Testis (tissue), 3 donors: ENCODE measurements around the gene CAMKMT. TPM values are rescaled to one million over a fixed set of nuclear protein-coding genes. Genes with fewer than 3 reads are reported as not detected.

ENCODE experiments used
- DNase-seq: peaks from one replicate; pipeline ENCODE4 v3.0.0-alpha.2; 2019
- H3K27ac ChIP-seq, 2 donors: fragments of 200-600 bp; sonication (generic); one replicate each; pipeline ENCODE4 v1.5.1; 2019
- H3K27me3 ChIP-seq: fragments of 200-600 bp; sonication (generic); one replicate; pipeline ENCODE4 v1.5.1; 2019
- H3K36me3 ChIP-seq: fragments of 200-600 bp; sonication (generic); one replicate; pipeline ENCODE4 v1.5.1; 2017; ENCODE audit warnings: low read depth; ENCODE audit errors: missing control alignments
- H3K4me1 ChIP-seq: fragments of 200-600 bp; sonication (generic); one replicate; pipeline ENCODE4 v1.5.1; 2019
- H3K4me3 ChIP-seq, 2 donors: fragments of 200-600 bp; sonication (generic); one replicate each; pipeline ENCODE4 v1.5.1; 2017 to 2019
- H3K9me3 ChIP-seq: fragments of 200-600 bp; sonication (generic); one replicate; pipeline ENCODE4 v1.5.1; 2017
- POLR2A ChIP-seq: fragments of 450-650 bp; IDR thresholded peaks from one replicate; pipeline ENCODE4 v1.6.1; 2017; ENCODE audit warnings: antibody characterized with exemption, mild to moderate bottlenecking, moderate library complexity
- WGBS, 2 donors: methylation state at CpG; one replicate each; pipeline ENCODE4 v1.1.5; 2018; 5-methylcytosine and 5-hydroxymethylcytosine counted together
- intact Hi-C: fragments of 100-400 bp; cut with DNase I; formaldehyde crosslinking; loops from one replicate; pipeline ENCODE4 v1.15.1; 2023; ENCODE audit warnings: low total_unique reads
- polyA plus RNA-seq: library from polyadenylated mRNA; stranded (reverse); fragments of 350-450 nt; fragmentation: Illumina TruSeq; extraction: RNeasy Lipid Tissue Mini Kit (QIAGEN cat#74804); gene quantifications from one replicate; pipeline ENCODE4 v1.2.3, GENCODE V29; 2014; ENCODE audit warnings: low read depth, low replicate concordance; ENCODE audit not compliant: insufficient read depth
- total RNA-seq, 2 donors: library from RNA; depleted of rRNA; stranded (reverse); fragments of >200 nt; gene quantifications; one replicate each; pipeline ENCODE4 v1.2.3, GENCODE V29; 2016
- TF ChIP-seq, protein P1 (sequence below), 3 experiments: fragments of 450-650 bp in 2 of 3; fragments of 200-600 bp in 1 of 3; sonication (generic) in 1 of 3; IDR thresholded peaks; one replicate each; pipeline ENCODE4 v1.5.1; 2016 to 2019; ENCODE audit warnings: antibody characterized with exemption in 3 of 3, mild to moderate bottlenecking in 2 of 3, moderate library complexity in 1 of 3

Gene CAMKMT
- total and polyA plus RNA-seq, 3 donors from 2014 or later: 15.9 to 21.2 (median 18.5) TPM

DNA sequence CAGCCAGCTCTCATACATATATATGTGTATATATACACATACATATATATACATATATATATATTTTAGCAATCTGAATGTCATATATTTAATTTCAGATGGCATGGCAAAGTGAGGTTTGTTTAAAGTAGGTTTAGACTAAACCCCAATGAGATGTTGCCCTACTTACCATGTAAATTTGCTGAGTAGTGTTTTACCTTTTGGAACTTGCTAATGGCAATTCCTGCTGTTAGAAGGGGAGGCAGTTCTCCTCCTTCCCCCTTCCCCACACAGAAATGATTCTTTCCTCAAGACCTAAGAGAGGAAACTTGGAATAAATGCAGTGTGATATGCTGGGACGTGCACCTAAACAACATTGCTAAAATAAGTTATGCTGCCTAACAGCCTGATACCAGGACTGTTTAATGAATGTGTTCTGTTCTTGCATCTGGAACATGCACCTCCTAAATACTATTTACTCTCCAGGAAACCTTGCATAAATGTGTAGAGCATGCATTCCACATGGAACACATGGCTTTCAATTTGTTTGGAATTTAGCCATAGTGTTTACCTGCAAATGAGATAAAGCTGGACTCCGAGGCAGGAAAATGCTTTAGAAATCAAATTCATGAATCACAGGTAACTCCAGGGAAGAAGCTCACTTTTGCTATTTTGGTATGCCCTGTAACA is 326.8 kb downstream of the CAMKMT start:
- Histone ChIP-seq H3K27me3 (no peaks in the 10 kb centered on the region), H3K4me3 (no peak overlapping the region), H3K4me1 (no peaks in the 10 kb centered on the region), H3K9me3 (no peaks in the 10 kb centered on the region), H3K27ac (no peak overlapping the region), H3K36me3 (no peaks in the 10 kb centered on the region)
- WGBS, 2 donors: 76 to 78% methylated on average over 2 of the region's 2 CpGs
- TF ChIP-seq POLR2A: no peak
- intact Hi-C loops: no loop called here
- no peak for DNase-seq

DNA sequence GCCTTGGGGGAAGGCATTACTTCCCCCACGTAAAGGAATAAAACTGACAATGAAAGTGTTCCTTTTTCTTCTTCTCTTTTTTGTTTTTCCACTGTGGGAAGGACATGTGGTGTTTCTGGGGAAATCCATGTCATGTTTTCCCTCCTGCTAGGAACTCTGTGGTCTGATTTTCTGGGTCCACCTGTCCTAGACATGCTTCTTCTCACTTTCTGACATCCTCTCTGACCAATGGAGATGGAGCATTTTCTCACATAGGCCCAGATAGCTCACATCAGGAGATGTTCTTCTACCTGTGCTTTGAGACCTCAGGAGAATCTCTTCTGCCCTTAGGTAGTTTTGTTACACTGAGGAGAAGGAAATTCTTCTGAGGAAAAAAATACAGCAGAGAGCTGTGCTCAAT is 327.8 kb downstream of the CAMKMT start:
- no peak for TF ChIP-seq POLR2A
- Histone ChIP-seq H3K36me3 (no peaks in the 10 kb centered on the region), H3K4me3 (no peak overlapping the region), H3K4me1 (no peaks in the 10 kb centered on the region), H3K27me3 (no peaks in the 10 kb centered on the region), H3K27ac (no peak overlapping the region), H3K9me3 (no peaks in the 10 kb centered on the region)
- intact Hi-C loops: no loop called here
- DNase-seq: no peak
- WGBS, 2 donors: 77 to 84% methylated on average over 1 of the region's 1 CpG

DNA sequence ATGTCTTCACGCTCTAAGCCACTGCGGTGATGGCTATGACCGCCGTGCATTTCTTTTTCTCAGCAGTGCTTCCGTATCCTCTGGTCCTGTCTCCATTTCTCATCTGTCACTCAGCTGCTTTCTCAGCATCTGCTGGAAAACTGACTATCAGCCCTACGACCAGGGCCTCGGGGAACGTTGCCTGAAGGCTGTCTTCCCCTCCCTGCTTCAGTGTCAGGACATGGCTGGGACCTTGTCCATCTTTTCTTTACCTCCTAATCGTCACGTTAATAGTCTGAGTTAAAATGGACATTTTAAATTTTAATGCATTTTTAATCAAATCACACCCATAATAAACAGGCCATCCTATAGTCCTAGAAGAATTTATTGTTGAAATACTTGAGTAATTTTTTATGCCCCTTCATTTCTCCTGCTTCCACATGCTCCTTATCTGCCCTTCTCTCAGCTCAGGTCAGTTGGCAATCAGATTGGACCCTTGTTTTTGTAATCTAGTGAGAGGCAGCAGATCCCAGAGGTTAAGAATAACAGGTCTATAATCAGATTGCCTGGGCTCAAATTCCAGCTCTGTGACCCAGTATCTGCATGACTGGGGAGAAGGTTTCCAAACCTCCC is 329.5 kb downstream of the CAMKMT start:
- Histone ChIP-seq H3K4me1 (no peaks in the 10 kb centered on the region), H3K4me3 (no peak overlapping the region), H3K9me3 (no peaks in the 10 kb centered on the region), H3K27me3 (no peaks in the 10 kb centered on the region), H3K27ac (no peak overlapping the region), H3K36me3 (no peaks in the 10 kb centered on the region)
- intact Hi-C loops: no loop called here
- TF ChIP-seq POLR2A: no peak
- TF ChIP-seq, protein P1, sequence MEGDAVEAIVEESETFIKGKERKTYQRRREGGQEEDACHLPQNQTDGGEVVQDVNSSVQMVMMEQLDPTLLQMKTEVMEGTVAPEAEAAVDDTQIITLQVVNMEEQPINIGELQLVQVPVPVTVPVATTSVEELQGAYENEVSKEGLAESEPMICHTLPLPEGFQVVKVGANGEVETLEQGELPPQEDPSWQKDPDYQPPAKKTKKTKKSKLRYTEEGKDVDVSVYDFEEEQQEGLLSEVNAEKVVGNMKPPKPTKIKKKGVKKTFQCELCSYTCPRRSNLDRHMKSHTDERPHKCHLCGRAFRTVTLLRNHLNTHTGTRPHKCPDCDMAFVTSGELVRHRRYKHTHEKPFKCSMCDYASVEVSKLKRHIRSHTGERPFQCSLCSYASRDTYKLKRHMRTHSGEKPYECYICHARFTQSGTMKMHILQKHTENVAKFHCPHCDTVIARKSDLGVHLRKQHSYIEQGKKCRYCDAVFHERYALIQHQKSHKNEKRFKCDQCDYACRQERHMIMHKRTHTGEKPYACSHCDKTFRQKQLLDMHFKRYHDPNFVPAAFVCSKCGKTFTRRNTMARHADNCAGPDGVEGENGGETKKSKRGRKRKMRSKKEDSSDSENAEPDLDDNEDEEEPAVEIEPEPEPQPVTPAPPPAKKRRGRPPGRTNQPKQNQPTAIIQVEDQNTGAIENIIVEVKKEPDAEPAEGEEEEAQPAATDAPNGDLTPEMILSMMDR (IDR thresholded peaks at IDR 0.05): no peak
- WGBS, 2 donors: 87% methylated on average over 10 of the region's 10 CpGs
- no peak for DNase-seq

DNA sequence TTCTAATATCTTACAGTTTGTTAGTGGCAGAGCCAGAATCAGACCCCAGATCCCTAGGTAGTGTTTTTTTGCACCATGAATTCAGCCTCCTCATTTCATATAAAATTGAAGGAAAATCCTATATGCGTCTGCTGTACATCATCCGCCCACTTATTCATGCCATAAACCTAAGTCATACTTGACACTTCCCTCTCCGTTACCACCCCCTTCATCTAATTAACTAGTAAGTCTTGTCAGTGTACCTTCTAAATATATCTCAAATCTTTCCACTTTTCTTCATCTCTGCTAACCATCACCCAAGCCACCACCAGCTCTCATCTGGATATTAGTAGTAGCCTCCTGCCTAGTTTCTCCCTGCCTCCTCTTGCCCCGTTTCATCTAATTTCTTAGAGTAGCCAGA is 331.1 kb downstream of the CAMKMT start:
- WGBS, 2 donors: 89 to 92% methylated on average over 4 of the region's 4 CpGs
- H3K4me3 ChIP-seq: no peak overlapping the region

DNA sequence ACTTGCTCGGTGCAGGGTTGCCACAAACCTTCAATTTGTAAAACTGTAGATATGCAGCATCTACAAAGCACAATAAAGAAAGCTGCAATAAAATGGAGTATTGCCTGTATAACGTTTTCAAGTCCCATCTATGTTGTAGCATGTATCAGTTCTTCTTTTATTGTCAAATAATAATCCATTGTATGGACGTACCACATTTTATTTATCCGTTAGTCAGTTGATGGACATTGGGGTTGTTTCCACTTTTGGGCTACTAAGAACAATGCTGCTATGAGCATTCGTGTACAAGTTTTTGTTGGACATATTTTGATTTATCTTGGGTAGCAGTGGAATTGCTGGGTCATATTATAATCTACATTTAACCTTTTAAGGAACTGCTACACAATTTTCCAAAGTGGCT is 339.1 kb downstream of the CAMKMT start:
- DNase-seq: no peak
- Histone ChIP-seq H3K27ac (no peak overlapping the region), H3K4me3 (no peak overlapping the region), H3K27me3 (no peaks in the 10 kb centered on the region), H3K4me1 (no peaks in the 10 kb centered on the region), H3K9me3 (no peaks in the 10 kb centered on the region), H3K36me3 (no peaks in the 10 kb centered on the region)
- WGBS, 2 donors: 87 to 92% methylated on average over 5 of the region's 5 CpGs
- intact Hi-C loops: no loop called here
- TF ChIP-seq POLR2A: no peak
- TF ChIP-seq, protein P1 (IDR thresholded peaks at IDR 0.05): no peak

More for the DNA sequence above, 331.1 kb downstream of the CAMKMT start:
- no peak for TF ChIP-seq POLR2A
- TF ChIP-seq, protein P1 (IDR thresholded peaks at IDR 0.05): no peak
- no peak for DNase-seq
- no peak overlapping the region for H3K27ac ChIP-seq
- no peaks in the 10 kb centered on the region for H3K4me1 ChIP-seq
- no peaks in the 10 kb centered on the region for H3K27me3 ChIP-seq
- no peaks in the 10 kb centered on the region for H3K9me3 ChIP-seq
- intact Hi-C loops: no loop called here
- no peaks in the 10 kb centered on the region for H3K36me3 ChIP-seq

DNA sequence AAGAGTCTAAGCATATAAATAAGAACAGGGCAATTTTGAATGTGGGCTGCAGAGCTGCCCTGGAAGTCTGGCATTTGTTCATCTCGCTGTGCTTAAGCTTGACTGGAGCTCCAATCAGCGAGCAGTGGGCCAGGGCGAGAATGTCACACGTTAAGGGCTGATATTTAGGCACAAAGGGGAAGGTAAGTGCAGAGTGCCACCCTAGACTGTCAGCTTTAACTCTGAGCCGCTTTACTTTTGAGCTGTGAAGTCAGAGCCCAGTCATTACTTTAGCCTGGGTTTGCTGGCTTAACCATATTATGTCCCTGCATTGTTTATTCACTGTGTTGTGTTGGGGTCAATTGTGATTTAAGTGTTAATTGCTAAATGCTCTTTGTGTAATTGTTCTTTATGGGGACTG is 343.6 kb downstream of the CAMKMT start:
- H3K27me3 ChIP-seq: no peaks in the 10 kb centered on the region
- H3K27ac ChIP-seq: no peak overlapping the region
- no peaks in the 10 kb centered on the region for H3K36me3 ChIP-seq
- intact Hi-C loops: no loop called here
- WGBS, 2 donors: 82 to 85% methylated on average over 5 of the region's 5 CpGs
- no peaks in the 10 kb centered on the region for H3K9me3 ChIP-seq
- no peak overlapping the region for H3K4me3 ChIP-seq
- H3K4me1 ChIP-seq: no peaks in the 10 kb centered on the region
- TF ChIP-seq, protein P1 (IDR thresholded peaks at IDR 0.05): no peak
- no peak for TF ChIP-seq POLR2A
- DNase-seq: no peak
